BLaER1 treated with 17β-estradiol and CSF1 and Interleukin-3, amounts not matched to agents 10 nM and 100 nM (cell line): ENCODE results near the gene PHOSPHO1.

Experiments used
- H3K27ac ChIP-seq, 11 experiments: shearing (Covaris generic); formaldehyde crosslinking; 2 replicates each; pipeline ENCODE4 v1.8.1; 2022
- H3K27me3 ChIP-seq, 11 experiments: shearing (Covaris generic); formaldehyde crosslinking; 2 replicates each; pipeline ENCODE4 v1.8.1; 2022
- H3K36me3 ChIP-seq, 11 experiments: shearing (Covaris generic); formaldehyde crosslinking; 2 replicates each; pipeline ENCODE4 v1.8.1; 2022
- H3K4me1 ChIP-seq, 10 experiments: shearing (Covaris generic); formaldehyde crosslinking; 2 replicates each; pipeline ENCODE4 v1.8.1; 2022
- H3K4me2 ChIP-seq, 11 experiments: shearing (Covaris generic); formaldehyde crosslinking; 2 replicates each; pipeline ENCODE4 v1.8.1; 2022
- H3K4me3 ChIP-seq, 10 experiments: shearing (Covaris generic); formaldehyde crosslinking; 2 replicates each; pipeline ENCODE4 v1.8.1; 2022
- H3K9ac ChIP-seq, 11 experiments: shearing (Covaris generic); formaldehyde crosslinking; 2 replicates each; pipeline ENCODE4 v1.8.1; 2022
- H3K9me3 ChIP-seq, 11 experiments: shearing (Covaris generic); formaldehyde crosslinking; replicated peaks in 1 of 11; 2 replicates each; pipeline ENCODE4 v1.8.1; 2022
- H4K20me1 ChIP-seq, 11 experiments: shearing (Covaris generic); formaldehyde crosslinking; 2 replicates each; pipeline ENCODE4 v1.8.1; 2022
- Cebpa-rat ChIP-seq, 11 experiments: shearing (Covaris generic); IDR thresholded peaks; 2 replicates each; pipeline ENCODE4 v1.8.1; 2022

Gene PHOSPHO1

DNA sequence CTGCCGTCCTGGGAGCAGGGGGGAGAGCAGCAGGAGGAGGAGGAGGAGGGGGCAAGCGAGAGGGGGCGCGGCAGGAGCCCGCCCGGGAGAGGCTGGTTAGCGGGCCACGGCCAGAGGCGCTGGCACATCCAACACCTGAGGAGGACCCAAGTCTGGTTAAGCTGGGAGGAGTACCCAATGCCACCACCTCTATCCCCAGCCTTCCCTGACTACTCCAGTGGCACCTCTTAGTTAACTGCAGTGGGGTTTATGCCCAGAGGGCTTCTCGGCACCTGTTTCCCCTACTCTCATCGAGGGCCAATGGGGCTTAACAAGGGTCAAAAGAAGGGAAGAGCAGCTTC lies 5.6 kb downstream of the PHOSPHO1 start:
- Histone ChIP-seq H4K20me1 (peaks cover 0 to 47% (median 14%) of the 10 kb centered on the region in 11 experiments; a peak in 13 of 22 replicates), H3K36me3 (peaks cover 0 to 22% (median 0%) of the 10 kb centered on the region in 11 experiments; a peak in 9 of 22 replicates), H3K27me3 (peaks cover 58 to 74% (median 70%) of the 10 kb centered on the region in 11 experiments), H3K4me2 (peak overlapping the region; percentile 72 to 89 (median 84)), H3K27ac (no peak overlapping the region), H3K4me1 (peaks cover 29 to 52% (median 40%) of the 10 kb centered on the region in 10 experiments), H3K9me3 (no peaks in the 10 kb centered on the region), H3K9ac (no peak overlapping the region), H3K4me3 (peak overlapping the region in 7 of 10 experiments; percentile 35 to 62 (median 44); a peak in 11 of 20 replicates)
- no peak for TF ChIP-seq Cebpa-rat (IDR thresholded peaks at IDR 0.05)

DNA sequence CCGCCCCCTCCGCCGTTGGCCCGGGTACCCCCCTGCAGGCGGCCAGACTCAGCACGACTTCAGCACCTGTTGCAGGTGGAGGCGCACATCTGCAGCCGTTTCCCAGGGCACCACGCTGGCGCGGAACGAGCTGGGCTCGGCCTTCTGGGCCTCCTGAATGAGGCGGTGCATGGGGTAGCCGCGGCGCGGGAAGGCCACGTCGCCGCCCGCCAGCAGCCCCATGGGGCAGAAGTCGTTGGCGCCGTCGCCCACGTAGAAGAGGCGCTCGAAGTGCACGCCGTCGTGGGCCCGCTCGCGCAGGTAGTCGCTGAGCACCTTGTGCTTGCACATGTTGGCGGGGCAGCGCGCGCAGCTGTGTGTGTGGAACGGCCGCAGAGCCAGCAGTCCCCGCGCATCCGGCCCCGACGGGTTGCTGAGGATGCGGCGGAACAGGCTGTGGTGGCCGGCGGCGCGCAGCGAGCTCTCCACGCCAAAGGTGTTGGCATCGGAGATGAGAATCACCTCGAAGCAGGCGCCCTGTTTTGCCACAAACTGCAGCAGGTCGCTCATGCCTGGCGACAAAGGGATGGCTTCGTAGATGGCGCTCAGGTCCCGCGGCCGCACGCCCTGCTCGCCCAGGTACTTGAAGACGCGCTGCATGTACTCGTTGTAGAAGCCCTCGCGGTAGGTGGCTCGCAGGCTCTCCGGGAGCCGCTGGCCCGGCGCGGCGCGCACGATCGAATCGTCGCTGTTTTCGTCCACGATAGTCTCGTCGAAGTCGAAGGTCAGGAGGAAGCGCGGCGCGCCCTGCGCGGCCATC lies 6.2 kb downstream of the PHOSPHO1 start:
- peak overlapping the region in 3 of 11 experiments; percentile 5 to 14 (median 10); a peak in 1 of 22 replicates for H3K9ac ChIP-seq

DNA sequence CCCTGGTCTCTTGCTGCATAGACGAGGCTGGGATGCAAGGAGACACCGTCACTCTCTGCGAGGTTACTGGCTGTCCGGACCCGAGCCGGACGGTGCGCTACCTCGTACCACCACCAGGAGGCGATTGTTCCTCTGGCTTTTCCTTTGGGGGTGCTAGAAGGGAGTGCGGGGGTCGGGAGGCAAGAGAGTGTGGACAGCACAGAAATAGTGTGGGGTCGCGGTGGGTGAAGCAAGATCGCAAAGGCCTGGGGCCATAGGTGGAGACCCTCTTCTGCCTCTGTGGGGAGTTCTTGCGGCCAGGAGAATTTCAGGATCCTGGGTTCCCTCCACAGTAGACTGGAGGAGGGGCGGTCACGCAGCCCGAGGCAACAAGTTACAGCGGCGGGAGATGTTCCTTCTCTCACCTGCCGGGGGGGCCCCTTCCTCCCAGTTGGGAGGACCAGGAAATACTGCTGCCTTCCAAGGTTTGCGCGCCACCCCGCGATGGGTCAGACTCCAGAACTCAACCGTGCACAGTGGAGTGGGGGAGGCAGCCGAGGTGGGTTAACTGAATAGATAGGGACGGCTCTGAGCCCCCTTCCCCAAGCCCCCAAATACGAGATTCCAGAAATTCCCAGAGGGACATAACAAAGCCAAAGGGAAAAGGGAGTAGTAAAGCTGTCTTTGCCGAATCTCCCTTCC lies 6.9 kb downstream of the PHOSPHO1 start:
- TF ChIP-seq Cebpa-rat (IDR thresholded peaks at IDR 0.05) = no peak
- H3K27me3 ChIP-seq = peaks cover 47 to 61% (median 57%) of the 10 kb centered on the region in 11 experiments
- H4K20me1 ChIP-seq = peaks cover 0 to 39% (median 14%) of the 10 kb centered on the region in 11 experiments; a peak in 13 of 22 replicates
- H3K27ac ChIP-seq = no peak overlapping the region
- H3K4me2 ChIP-seq = peak overlapping the region; percentile 72 to 89 (median 84)
- H3K4me3 ChIP-seq = peak overlapping the region; percentile 35 to 62 (median 44)
- H3K4me1 ChIP-seq = peaks cover 38 to 57% (median 48%) of the 10 kb centered on the region in 10 experiments
- no peaks in the 10 kb centered on the region for H3K9me3 ChIP-seq
- 0 out of 22 replicates have a peak overlapping the region, but pooled peaks of 3 of the 11 experiments have one; percentile 5 to 14 (median 10) for H3K9ac ChIP-seq
- peaks cover 0 to 29% (median 0%) of the 10 kb centered on the region in 11 experiments; a peak in 9 of 22 replicates for H3K36me3 ChIP-seq

More for the DNA sequence above, 6.2 kb downstream of the PHOSPHO1 start:
- H3K9me3 ChIP-seq = no peaks in the 10 kb centered on the region
- no peak overlapping the region for H3K27ac ChIP-seq
- H3K4me1 ChIP-seq = peaks cover 31 to 52% (median 40%) of the 10 kb centered on the region in 10 experiments
- H3K4me2 ChIP-seq = peak overlapping the region; percentile 72 to 89 (median 84)
- TF ChIP-seq Cebpa-rat (IDR thresholded peaks at IDR 0.05) = no peak
- H3K4me3 ChIP-seq = peak overlapping the region; percentile 35 to 62 (median 44)
- peaks cover 52 to 69% (median 64%) of the 10 kb centered on the region in 11 experiments for H3K27me3 ChIP-seq
- peaks cover 0 to 42% (median 14%) of the 10 kb centered on the region in 11 experiments; a peak in 13 of 22 replicates for H4K20me1 ChIP-seq
- peaks cover 0 to 28% (median 0%) of the 10 kb centered on the region in 11 experiments; a peak in 9 of 22 replicates for H3K36me3 ChIP-seq

DNA sequence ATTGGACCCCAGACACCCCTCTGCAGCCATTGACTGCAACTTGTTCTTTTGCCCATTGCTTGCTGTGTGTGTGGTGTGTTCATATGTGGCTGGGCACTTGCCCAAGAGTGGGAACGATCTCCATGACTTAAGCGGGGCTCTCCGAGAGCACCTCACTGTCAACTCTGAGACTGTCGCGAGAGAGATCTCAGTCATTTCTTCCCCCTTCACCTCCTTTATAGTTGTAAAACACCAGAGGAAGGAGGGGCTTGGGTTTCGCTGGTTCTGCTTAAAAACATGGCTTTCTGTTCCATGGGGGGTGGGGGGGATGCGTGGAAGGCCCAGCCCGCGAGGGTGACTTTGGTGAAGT lies 7.4 kb downstream of the PHOSPHO1 start:
- TF ChIP-seq Cebpa-rat (IDR thresholded peaks at IDR 0.05) = no peak
- Histone ChIP-seq H3K4me1 (peaks cover 40 to 62% (median 50%) of the 10 kb centered on the region in 10 experiments), H3K36me3 (peaks cover 0 to 29% (median 0%) of the 10 kb centered on the region in 11 experiments; a peak in 9 of 22 replicates), H4K20me1 (peaks cover 0 to 39% (median 14%) of the 10 kb centered on the region in 11 experiments; a peak in 13 of 22 replicates), H3K9me3 (no peaks in the 10 kb centered on the region), H3K9ac (no peak overlapping the region), H3K27me3 (peaks cover 47 to 61% (median 55%) of the 10 kb centered on the region in 11 experiments), H3K4me3 (no peak overlapping the region; a peak in 1 of 20 replicates), H3K4me2 (peak overlapping the region in 9 of 11 experiments; percentile 34 to 87 (median 79); a peak in 9 of 22 replicates), H3K27ac (no peak overlapping the region)

DNA sequence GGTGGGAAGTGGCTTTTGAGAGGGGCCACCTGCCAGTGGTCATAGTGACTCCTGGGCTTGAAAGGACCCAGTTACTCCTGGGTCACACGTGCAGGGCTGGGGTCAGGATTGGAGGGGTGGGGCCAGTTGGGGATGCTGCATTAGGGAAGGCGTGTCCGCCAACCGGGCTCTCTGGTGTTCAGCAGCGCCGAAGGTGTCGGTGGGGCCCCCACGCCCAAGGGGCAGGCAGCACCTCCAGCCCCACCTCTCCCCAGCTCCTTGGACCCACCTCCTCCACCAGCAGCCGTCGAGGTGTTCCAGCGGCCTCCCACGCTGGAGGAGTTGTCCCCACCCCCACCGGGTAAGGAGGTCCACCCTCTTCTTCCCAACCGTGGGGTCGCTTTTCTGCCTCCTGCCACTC lies 10.6 kb downstream of the PHOSPHO1 start:
- Histone ChIP-seq H4K20me1 (peaks cover 0 to 22% (median 12%) of the 10 kb centered on the region in 11 experiments; a peak in 13 of 22 replicates), H3K27me3 (peaks cover 30 to 37% (median 34%) of the 10 kb centered on the region in 11 experiments), H3K9ac (no peak overlapping the region; a peak in 1 of 22 replicates), H3K36me3 (peaks cover 0 to 33% (median 0%) of the 10 kb centered on the region in 11 experiments; a peak in 9 of 22 replicates), H3K4me3 (no peak overlapping the region), H3K4me1 (peaks cover 63 to 79% (median 74%) of the 10 kb centered on the region in 10 experiments), H3K4me2 (peak overlapping the region in 8 of 11 experiments; percentile 91 to 99 (median 96); a peak in 13 of 22 replicates), H3K9me3 (no peaks in the 10 kb centered on the region), H3K27ac (peak overlapping the region in 3 of 11 experiments; percentile 89 to 90 (median 89); a peak in 6 of 22 replicates)
- no peak for TF ChIP-seq Cebpa-rat (IDR thresholded peaks at IDR 0.05)

DNA sequence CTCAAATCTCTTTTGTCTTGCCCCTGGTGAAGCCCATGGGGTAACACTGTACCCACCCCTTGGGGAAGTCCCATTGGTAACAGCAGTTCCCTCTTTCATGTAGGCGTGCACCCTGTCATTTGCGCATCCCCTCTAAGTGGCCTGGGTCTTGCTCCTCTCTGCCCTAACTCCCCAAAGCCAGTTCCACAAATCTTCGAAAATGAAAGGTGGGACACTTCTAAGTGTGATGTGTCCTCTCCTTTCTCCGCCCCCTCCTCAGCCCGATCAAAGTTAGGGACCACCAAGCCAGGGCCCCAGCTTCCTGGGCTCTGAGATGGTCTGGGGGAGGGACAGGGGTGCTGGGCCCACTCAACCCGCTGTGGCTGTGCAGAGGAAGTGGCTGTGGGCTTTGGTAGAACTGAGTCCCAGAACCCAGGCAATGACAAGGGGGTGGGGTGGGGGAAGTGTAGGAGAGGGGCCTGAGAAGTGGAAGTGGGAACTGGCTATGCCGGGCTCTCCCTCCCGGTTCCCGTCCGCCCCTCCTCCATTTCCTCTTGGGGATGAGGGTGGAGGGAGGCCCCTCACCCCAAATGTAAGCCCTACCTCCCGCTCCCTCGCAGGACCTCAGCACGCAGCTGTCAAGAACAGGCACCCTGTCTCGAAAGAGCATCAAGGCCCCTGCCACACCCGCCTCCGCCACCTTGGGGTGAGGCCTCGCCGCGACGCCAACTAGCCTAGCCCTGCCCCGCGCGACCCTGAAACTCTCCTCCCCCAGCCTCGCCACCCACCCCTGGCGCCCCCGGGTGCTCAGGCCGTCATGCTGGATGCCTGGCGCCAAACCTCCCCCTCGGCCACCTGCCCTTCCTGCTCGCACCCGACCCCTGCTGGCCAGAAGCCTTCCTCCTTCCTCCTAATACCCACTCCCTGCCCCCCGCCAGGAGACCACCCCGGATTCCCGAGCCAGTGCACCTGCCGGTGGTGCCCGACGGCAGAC lies 11.4 kb downstream of the PHOSPHO1 start:
- Histone ChIP-seq H3K36me3 (peaks cover 0 to 33% (median 0%) of the 10 kb centered on the region in 11 experiments; a peak in 9 of 22 replicates), H3K27ac (peak overlapping the region in 9 of 11 experiments; percentile 35 to 90 (median 82); a peak in 17 of 22 replicates), H4K20me1 (peaks cover 0 to 14% (median 7%) of the 10 kb centered on the region in 11 experiments; a peak in 10 of 22 replicates), H3K4me1 (peaks cover 63 to 79% (median 74%) of the 10 kb centered on the region in 10 experiments), H3K4me2 (peak overlapping the region; percentile 86 to 99 (median 95)), H3K9ac (peak overlapping the region in 8 of 11 experiments; percentile 32 to 77 (median 64); a peak in 14 of 22 replicates), H3K9me3 (no peaks in the 10 kb centered on the region), H3K27me3 (peaks cover 23 to 30% (median 26%) of the 10 kb centered on the region in 11 experiments), H3K4me3 (peak overlapping the region in 7 of 10 experiments; percentile 9 to 59 (median 35); a peak in 8 of 20 replicates)
- no peak for TF ChIP-seq Cebpa-rat (IDR thresholded peaks at IDR 0.05)

DNA sequence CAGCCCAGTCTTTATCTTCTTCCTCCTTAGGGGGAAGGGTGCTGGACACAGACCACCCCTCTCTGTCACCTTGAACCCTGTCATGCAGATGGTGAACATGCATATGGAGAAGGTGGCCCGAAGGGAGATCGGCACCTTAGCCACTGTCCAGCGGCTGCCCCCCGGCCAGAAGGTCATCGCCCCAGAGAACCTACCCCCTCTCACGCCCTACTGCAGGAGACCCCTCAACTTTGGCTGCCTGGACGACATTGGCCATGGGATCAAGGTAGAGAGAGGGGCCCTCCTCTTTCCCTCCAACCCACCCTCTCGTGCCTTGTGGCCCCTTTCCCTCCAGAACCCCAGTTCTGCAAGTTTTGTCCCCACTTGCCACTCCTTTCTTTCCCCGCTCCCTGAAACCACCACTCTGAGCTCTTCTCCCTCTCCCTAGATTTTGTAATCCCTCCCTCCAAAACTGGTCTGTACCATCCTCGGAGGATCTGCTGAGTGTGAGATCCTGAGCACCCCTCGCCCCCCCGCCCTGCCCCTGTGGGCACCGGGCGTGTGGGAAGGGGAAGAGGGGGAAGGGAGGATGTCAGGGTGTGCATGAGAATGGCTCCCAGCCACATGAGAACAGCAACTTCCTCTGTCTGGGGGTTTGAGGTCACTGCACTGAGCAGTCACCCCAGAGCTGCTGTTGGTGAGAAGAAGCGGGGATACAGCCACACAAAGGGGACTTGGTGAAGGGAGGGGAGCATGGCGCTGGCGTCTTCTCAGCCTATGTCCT lies 12.8 kb downstream of the PHOSPHO1 start:
- Histone ChIP-seq H4K20me1 (0 out of 22 replicates have a peak, but pooled peaks cover 0 to 6% (median 0%) of the 10 kb centered on the region in 11 experiments), H3K4me1 (peaks cover 68 to 79% (median 75%) of the 10 kb centered on the region in 10 experiments), H3K4me2 (peak overlapping the region; percentile 86 to 99 (median 95)), H3K36me3 (peaks cover 0 to 31% (median 0%) of the 10 kb centered on the region in 11 experiments; a peak in 9 of 22 replicates), H3K27ac (peak overlapping the region in 10 of 11 experiments; percentile 49 to 90 (median 80); a peak in 20 of 22 replicates), H3K27me3 (peaks cover 9 to 16% (median 12%) of the 10 kb centered on the region in 11 experiments), H3K9me3 (no peaks in the 10 kb centered on the region), H3K4me3 (peak overlapping the region in 8 of 10 experiments; percentile 16 to 59 (median 32); a peak in 9 of 20 replicates), H3K9ac (peak overlapping the region in 10 of 11 experiments; percentile 21 to 77 (median 64); a peak in 18 of 22 replicates)
- no peak for TF ChIP-seq Cebpa-rat (IDR thresholded peaks at IDR 0.05)
